ENCODE results near the gene RIN2. TPM values are rescaled to one million over a fixed set of nuclear protein-coding genes. Genes with fewer than 3 reads are reported as not detected.
A peak's percentile ranks its signal among the peaks of the same experiment; 100 is the strongest.

RIN2 gene
- total RNA-seq, result not detected in 2 replicates

GRCh38 chr20:19758133-19758500 lies at the start of gene RIN2:
Gene RIN2 (plus strand): TSS chr20:19758258. CDS start chr20:19889602, 131,344 bp downstream.
- DNase-seq (ENCODE audit: low spot score), result no peak
- Mint-ChIP-seq H3K4me1 (ENCODE audit: low read depth) (no peaks in the 10 kb centered on the region), H3K27me3 (ENCODE audit: low read depth) (peaks cover 39% of the 10 kb centered on the region), H3K9me3 (no peaks in the 10 kb centered on the region), H3K4me3 (ENCODE audit: low read depth) (peak within 1 kb of the TSS; percentile 45), H3K27ac (no peak within 1 kb of the TSS), H3K36me3 (ENCODE audit: low read depth) (no peaks in the 10 kb centered on the region)
- intact Hi-C loops (cut with micrococcal nuclease), result no loop called here

- intact Hi-C loops (cut with micrococcal nuclease), result no loop called here
- Mint-ChIP-seq H3K36me3 (ENCODE audit: low read depth) (no peaks in the 10 kb centered on the region), H3K9me3 (peaks cover 6% of the 10 kb centered on the region), H3K4me3 (ENCODE audit: low read depth) (no peak overlapping the region), H3K27ac (no peak overlapping the region), H3K27me3 (ENCODE audit: low read depth) (no peaks in the 10 kb centered on the region), H3K4me1 (ENCODE audit: low read depth) (no peaks in the 10 kb centered on the region)
- DNase-seq (ENCODE audit: low spot score), result no peak
Observed at GRCh38 chr20:19709635-19710335, 48.3 kb upstream of the RIN2 start.

GRCh38 chr20:19710336-19711120 lies 47.5 kb upstream of the RIN2 start:
- intact Hi-C loops (cut with micrococcal nuclease), result no loop called here
- H3K27ac Mint-ChIP-seq, result no peak overlapping the region
- H3K27me3 Mint-ChIP-seq (ENCODE audit: low read depth), result no peaks in the 10 kb centered on the region
- DNase-seq (ENCODE audit: low spot score), result no peak
- H3K9me3 Mint-ChIP-seq, result peaks cover 6% of the 10 kb centered on the region
- no peaks in the 10 kb centered on the region for H3K4me1 Mint-ChIP-seq (ENCODE audit: low read depth)
- no peak overlapping the region for H3K4me3 Mint-ChIP-seq (ENCODE audit: low read depth)
- H3K36me3 Mint-ChIP-seq (ENCODE audit: low read depth), result no peaks in the 10 kb centered on the region

- DNase-seq (ENCODE audit: low spot score), result no peak
- Mint-ChIP-seq H3K36me3 (ENCODE audit: low read depth) (no peaks in the 10 kb centered on the region), H3K27me3 (ENCODE audit: low read depth) (no peaks in the 10 kb centered on the region), H3K9me3 (peaks cover 6% of the 10 kb centered on the region), H3K4me3 (ENCODE audit: low read depth) (no peak overlapping the region), H3K27ac (no peak overlapping the region), H3K4me1 (ENCODE audit: low read depth) (no peaks in the 10 kb centered on the region)
- intact Hi-C loops (cut with micrococcal nuclease), result no loop called here
Observed at GRCh38 chr20:19711126-19711525, 46.9 kb upstream of the RIN2 start.

GRCh38 chr20:19712721-19713260 lies 45.3 kb upstream of the RIN2 start:
- no peaks in the 10 kb centered on the region for H3K36me3 Mint-ChIP-seq (ENCODE audit: low read depth)
- H3K27me3 Mint-ChIP-seq (ENCODE audit: low read depth), result no peaks in the 10 kb centered on the region
- intact Hi-C loops (cut with micrococcal nuclease), result no loop called here
- H3K27ac Mint-ChIP-seq, result no peak overlapping the region
- H3K9me3 Mint-ChIP-seq, result peaks cover 6% of the 10 kb centered on the region
- DNase-seq (ENCODE audit: low spot score), result no peak
- no peak overlapping the region for H3K4me3 Mint-ChIP-seq (ENCODE audit: low read depth)
- no peaks in the 10 kb centered on the region for H3K4me1 Mint-ChIP-seq (ENCODE audit: low read depth)

GRCh38 chr20:19713822-19714578 lies 44.1 kb upstream of the RIN2 start:
- Mint-ChIP-seq H3K9me3 (peaks cover 6% of the 10 kb centered on the region), H3K27me3 (ENCODE audit: low read depth) (no peaks in the 10 kb centered on the region), H3K4me3 (ENCODE audit: low read depth) (no peak overlapping the region)

GRCh38 chr20:19714579-19714840 lies 43.5 kb upstream of the RIN2 start:
- Mint-ChIP-seq H3K9me3 (peaks cover 6% of the 10 kb centered on the region), H3K36me3 (ENCODE audit: low read depth) (no peaks in the 10 kb centered on the region), H3K4me1 (ENCODE audit: low read depth) (no peaks in the 10 kb centered on the region), H3K27ac (no peak overlapping the region), H3K27me3 (ENCODE audit: low read depth) (no peaks in the 10 kb centered on the region), H3K4me3 (ENCODE audit: low read depth) (no peak overlapping the region)
- intact Hi-C loops (cut with micrococcal nuclease), result no loop called here
- DNase-seq (ENCODE audit: low spot score), result no peak

More at GRCh38 chr20:19713822-19714578, 44.1 kb upstream of the RIN2 start:
- Mint-ChIP-seq H3K4me1 (ENCODE audit: low read depth) (no peaks in the 10 kb centered on the region), H3K27ac (no peak overlapping the region), H3K36me3 (ENCODE audit: low read depth) (no peaks in the 10 kb centered on the region)
- intact Hi-C loops (cut with micrococcal nuclease), result no loop called here
- no peak for DNase-seq (ENCODE audit: low spot score)

GRCh38 chr20:19715986-19716385 lies 42.1 kb upstream of the RIN2 start:
- Mint-ChIP-seq H3K4me3 (ENCODE audit: low read depth) (no peak overlapping the region), H3K27ac (no peak overlapping the region), H3K36me3 (ENCODE audit: low read depth) (no peaks in the 10 kb centered on the region), H3K4me1 (ENCODE audit: low read depth) (no peaks in the 10 kb centered on the region), H3K27me3 (ENCODE audit: low read depth) (no peaks in the 10 kb centered on the region), H3K9me3 (peaks cover 3% of the 10 kb centered on the region)
- intact Hi-C loops (cut with micrococcal nuclease), result no loop called here
- no peak for DNase-seq (ENCODE audit: low spot score)

- H3K27me3 Mint-ChIP-seq (ENCODE audit: low read depth), result no peaks in the 10 kb centered on the region
- no peaks in the 10 kb centered on the region for H3K9me3 Mint-ChIP-seq
- H3K27ac Mint-ChIP-seq, result no peak overlapping the region
- no peak overlapping the region for H3K4me3 Mint-ChIP-seq (ENCODE audit: low read depth)
- intact Hi-C loops (cut with micrococcal nuclease), result no loop called here
- no peaks in the 10 kb centered on the region for H3K36me3 Mint-ChIP-seq (ENCODE audit: low read depth)
- H3K4me1 Mint-ChIP-seq (ENCODE audit: low read depth), result no peaks in the 10 kb centered on the region
- DNase-seq (ENCODE audit: low spot score), result no peak
Observed at GRCh38 chr20:19718880-19719279, 39.2 kb upstream of the RIN2 start.

- Mint-ChIP-seq H3K4me3 (ENCODE audit: low read depth) (no peak overlapping the region), H3K27ac (no peak overlapping the region), H3K36me3 (ENCODE audit: low read depth) (no peaks in the 10 kb centered on the region), H3K4me1 (ENCODE audit: low read depth) (no peaks in the 10 kb centered on the region), H3K9me3 (no peaks in the 10 kb centered on the region), H3K27me3 (ENCODE audit: low read depth) (no peaks in the 10 kb centered on the region)
- intact Hi-C loops (cut with micrococcal nuclease), result no loop called here
- DNase-seq (ENCODE audit: low spot score), result no peak
Observed at GRCh38 chr20:19720991-19721390, 37.1 kb upstream of the RIN2 start.

GRCh38 chr20:19723051-19723450 lies 35.0 kb upstream of the RIN2 start:
- Mint-ChIP-seq H3K27ac (no peak overlapping the region), H3K27me3 (ENCODE audit: low read depth) (no peaks in the 10 kb centered on the region), H3K4me1 (ENCODE audit: low read depth) (no peaks in the 10 kb centered on the region), H3K4me3 (ENCODE audit: low read depth) (no peak overlapping the region), H3K36me3 (ENCODE audit: low read depth) (no peaks in the 10 kb centered on the region), H3K9me3 (no peaks in the 10 kb centered on the region)
- intact Hi-C loops (cut with micrococcal nuclease), result no loop called here
- no peak for DNase-seq (ENCODE audit: low spot score)

- Mint-ChIP-seq H3K4me1 (ENCODE audit: low read depth) (no peaks in the 10 kb centered on the region), H3K9me3 (no peaks in the 10 kb centered on the region), H3K27me3 (ENCODE audit: low read depth) (no peaks in the 10 kb centered on the region), H3K36me3 (ENCODE audit: low read depth) (no peaks in the 10 kb centered on the region), H3K4me3 (ENCODE audit: low read depth) (no peak overlapping the region), H3K27ac (no peak overlapping the region)
- DNase-seq (ENCODE audit: low spot score), result no peak
- intact Hi-C loops (cut with micrococcal nuclease), result no loop called here
Observed at GRCh38 chr20:19723813-19724430, 34.1 kb upstream of the RIN2 start.

Data from activated T-helper 2 cell treated with anti-CD3 and anti-CD28 coated beads, Interferon-gamma antibody, Interleukin-2, Interleukin-4, amounts not matched to agents 10 μg/mL and 5 μg/mL and 100 μg/mL, durations not matched to agents 14 hours and 24 hours and 36 hours (primary cell).